ENCODE data around the gene EGFLAM. TPM values are rescaled to one million over a fixed set of nuclear protein-coding genes. Genes with fewer than 3 reads are reported as not detected.

Gene EGFLAM
- total and polyA plus RNA-seq, 9 of the 15 experiments (the other 6 are each of a cell fraction or from before 2014, with no cell fraction given): 0.09 to 2.5 (median 1.0) TPM

DNA sequence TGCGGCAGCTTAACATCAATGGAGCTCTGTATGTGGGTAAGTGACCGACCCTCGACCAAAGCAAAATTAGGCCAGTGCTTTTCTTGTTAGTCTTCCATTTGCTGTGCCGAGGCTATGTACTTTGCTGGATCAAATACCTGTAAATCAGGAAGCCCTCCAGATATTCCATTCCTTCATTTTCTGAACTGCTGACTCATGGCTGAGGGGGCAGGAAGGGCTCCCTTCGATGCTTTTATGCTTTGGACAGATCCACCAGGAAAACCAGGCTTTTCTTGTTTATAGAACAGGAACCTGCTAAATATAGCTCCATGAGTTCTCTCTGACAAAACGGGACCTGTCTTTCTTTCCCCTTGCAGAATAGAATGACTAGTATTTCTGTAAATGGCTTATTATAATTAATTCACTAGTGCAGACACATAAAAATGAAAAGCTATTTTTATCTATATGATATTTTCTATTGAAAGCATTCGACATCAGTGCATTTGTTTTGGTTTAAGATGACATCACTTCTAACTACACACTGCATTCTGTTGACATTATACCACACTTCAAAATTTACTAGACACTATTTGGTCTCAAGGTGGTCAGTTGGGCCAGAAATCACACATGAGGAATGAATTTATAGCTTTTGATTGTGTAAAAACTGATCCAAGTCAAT, 204.7 kb downstream of the EGFLAM start:
- Histone ChIP-seq H3K4me3 (no peak overlapping the region), H3K4me1 (replicated peaks in 1 of 2; ENCODE audit: control insufficient read depth in 2 of 2, insufficient read depth in 2 of 2, low read length in 2 of 2) (peaks cover 0 to 8% of the 10 kb centered on the region in 2 experiments; a peak in 2 of 5 replicates), H3K27ac (ENCODE audit: extremely low read depth, low read depth, low read length) (no peak overlapping the region), H3K27me3 (ENCODE audit: control insufficient read depth in 2 of 2, insufficient read depth in 2 of 2, low read length in 2 of 2) (peaks cover 5 to 37% of the 10 kb centered on the region in 2 experiments; a peak in 4 of 5 replicates), H2AFZ (ENCODE audit: low read depth, low read length) (no peak overlapping the region), H3K36me3 (ENCODE audit: control insufficient read depth, insufficient read depth, low read length) (no peaks in the 10 kb centered on the region), H3K9me3 (replicated peaks; ENCODE audit: control insufficient read depth, insufficient read depth, low read depth, low read length) (no peaks in the 10 kb centered on the region), H3K79me2 (ENCODE audit: control insufficient read depth, insufficient read depth, low read length) (no peaks in the 10 kb centered on the region), H3K9me1 (ENCODE audit: control insufficient read depth, insufficient read depth, low read length) (no peaks in the 10 kb centered on the region), H4K20me1 (replicated peaks; ENCODE audit: control insufficient read depth, insufficient read depth, low read length) (no peaks in the 10 kb centered on the region), H3K4me2 (ENCODE audit: insufficient read depth, low read length) (no peak overlapping the region), H3K9ac (ENCODE audit: insufficient read depth in 1 of 2, low read depth in 2 of 2, low read length in 2 of 2) (no peak overlapping the region)
- intact Hi-C loops (cut with micrococcal nuclease) (no loop called here), in situ Hi-C loops (cut with MboI) (no loop called here)
- BruUV-seq (replicated peaks): no TSS peak
- ATAC-seq (no peak), FAIRE-seq (no peak), DNase-seq (ENCODE audit: extremely low read depth in 1 of 4, low spot score in 3 of 4) (no peak)
- no peak for TF ChIP-seq XRCC4 (IDR thresholded peaks at IDR 0.05; ENCODE audit: extremely low read depth, insufficient read depth, insufficient read length)
- TF ChIP-seq NFE2 (IDR thresholded peaks at IDR 0.05; ENCODE audit: low read depth): peak; percentile 65
- peak; percentile 68 for TF ChIP-seq MAFG (tag; conservative IDR thresholded peaks at IDR 0.05)
- TF ChIP-seq C11orf30 (IDR thresholded peaks at IDR 0.05; ENCODE audit: low read depth): peak; percentile 55; the same call in 1 of the 2 replicates
- TF ChIP-seq, protein P1, sequence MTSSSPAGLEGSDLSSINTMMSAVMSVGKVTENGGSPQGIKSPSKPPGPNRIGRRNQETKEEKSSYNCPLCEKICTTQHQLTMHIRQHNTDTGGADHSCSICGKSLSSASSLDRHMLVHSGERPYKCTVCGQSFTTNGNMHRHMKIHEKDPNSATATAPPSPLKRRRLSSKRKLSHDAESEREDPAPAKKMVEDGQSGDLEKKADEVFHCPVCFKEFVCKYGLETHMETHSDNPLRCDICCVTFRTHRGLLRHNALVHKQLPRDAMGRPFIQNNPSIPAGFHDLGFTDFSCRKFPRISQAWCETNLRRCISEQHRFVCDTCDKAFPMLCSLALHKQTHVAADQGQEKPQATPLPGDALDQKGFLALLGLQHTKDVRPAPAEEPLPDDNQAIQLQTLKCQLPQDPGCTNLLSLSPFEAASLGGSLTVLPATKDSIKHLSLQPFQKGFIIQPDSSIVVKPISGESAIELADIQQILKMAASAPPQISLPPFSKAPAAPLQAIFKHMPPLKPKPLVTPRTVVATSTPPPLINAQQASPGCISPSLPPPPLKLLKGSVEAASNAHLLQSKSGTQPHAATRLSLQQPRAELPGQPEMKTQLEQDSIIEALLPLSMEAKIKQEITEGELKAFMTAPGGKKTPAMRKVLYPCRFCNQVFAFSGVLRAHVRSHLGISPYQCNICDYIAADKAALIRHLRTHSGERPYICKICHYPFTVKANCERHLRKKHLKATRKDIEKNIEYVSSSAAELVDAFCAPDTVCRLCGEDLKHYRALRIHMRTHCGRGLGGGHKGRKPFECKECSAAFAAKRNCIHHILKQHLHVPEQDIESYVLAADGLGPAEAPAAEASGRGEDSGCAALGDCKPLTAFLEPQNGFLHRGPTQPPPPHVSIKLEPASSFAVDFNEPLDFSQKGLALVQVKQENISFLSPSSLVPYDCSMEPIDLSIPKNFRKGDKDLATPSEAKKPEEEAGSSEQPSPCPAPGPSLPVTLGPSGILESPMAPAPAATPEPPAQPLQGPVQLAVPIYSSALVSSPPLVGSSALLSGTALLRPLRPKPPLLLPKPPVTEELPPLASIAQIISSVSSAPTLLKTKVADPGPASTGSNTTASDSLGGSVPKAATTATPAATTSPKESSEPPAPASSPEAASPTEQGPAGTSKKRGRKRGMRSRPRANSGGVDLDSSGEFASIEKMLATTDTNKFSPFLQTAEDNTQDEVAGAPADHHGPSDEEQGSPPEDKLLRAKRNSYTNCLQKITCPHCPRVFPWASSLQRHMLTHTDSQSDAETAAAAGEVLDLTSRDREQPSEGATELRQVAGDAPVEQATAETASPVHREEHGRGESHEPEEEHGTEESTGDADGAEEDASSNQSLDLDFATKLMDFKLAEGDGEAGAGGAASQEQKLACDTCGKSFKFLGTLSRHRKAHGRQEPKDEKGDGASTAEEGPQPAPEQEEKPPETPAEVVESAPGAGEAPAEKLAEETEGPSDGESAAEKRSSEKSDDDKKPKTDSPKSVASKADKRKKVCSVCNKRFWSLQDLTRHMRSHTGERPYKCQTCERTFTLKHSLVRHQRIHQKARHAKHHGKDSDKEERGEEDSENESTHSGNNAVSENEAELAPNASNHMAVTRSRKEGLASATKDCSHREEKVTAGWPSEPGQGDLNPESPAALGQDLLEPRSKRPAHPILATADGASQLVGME (CRISPR knock-in tag; IDR thresholded peaks at IDR 0.05): no peak
- no peak for TF ChIP-seq ZNF174 (CRISPR knock-in tag; IDR thresholded peaks at IDR 0.05)
- TF ChIP-seq ZNF707 (CRISPR knock-in tag; conservative IDR thresholded peaks at IDR 0.05): no peak
- TF ChIP-seq NFE2L1 (tag; IDR thresholded peaks at IDR 0.05; ENCODE audit: borderline replicate concordance, low read depth): peak; percentile 5; the same call in 1 of the 2 replicates
- TF ChIP-seq ERF (CRISPR knock-in tag; IDR thresholded peaks at IDR 0.05): no peak
- 0 out of 2 replicates have a peak, but pooled peaks have one; percentile 19 for TF ChIP-seq MAFF (IDR thresholded peaks at IDR 0.05; ENCODE audit: low read length)
- TF ChIP-seq SAFB (IDR thresholded peaks at IDR 0.05; ENCODE audit: borderline replicate concordance, low read depth, low read length): no peak
- TF ChIP-seq ZNF316 (IDR thresholded peaks at IDR 0.05): peak; percentile 39
- no peak for TF ChIP-seq HCFC1 (IDR thresholded peaks at IDR 0.05; ENCODE audit: low read depth, low read length)
- no peak for TF ChIP-seq XRCC5 (IDR thresholded peaks at IDR 0.05; ENCODE audit: low read depth, low read length)
- no peak for TF ChIP-seq SIRT6 (IDR thresholded peaks at IDR 0.05; ENCODE audit: low read depth, low read length)
- CTCF ChIA-PET (ENCODE audit: low intra/inter-chr PET ratio): no interaction called here
- 8% methylated on average over 7 of the region's 7 CpGs for WGBS (ENCODE audit: insufficient coverage, low coverage, missing lambda C conversion rate)
- POLR2A ChIA-PET: interaction anchor here (0.9 to 1.1 kb wide), 2 partner anchors 11 kb away, joined by 4 read pairs; no protein-coding TSS in a partner anchor

All from K562 (cell line).